H1 (cell line): ENCODE measurements around the gene TTC33. TPM values are rescaled to one million over a fixed set of nuclear protein-coding genes. Genes with fewer than 3 reads are reported as not detected.

Experiments used
- EGR1 ChIP-seq: IDR thresholded peaks from 2 replicates; pipeline ENCODE4 v1.6.1; 2011; ENCODE audit warnings: low read depth, low read length, borderline replicate concordance
- RNF2 ChIP-seq: fragments of 200-900, 300-1000 bp; sonication (generic); IDR thresholded peaks from 2 replicates; pipeline ENCODE4 v1.7.1; 2016; ENCODE audit warnings: borderline replicate concordance, low read depth, mild to moderate bottlenecking, antibody characterized with exemption, low read length; ENCODE audit not compliant: poor library complexity, severe bottlenecking; ENCODE audit errors: missing control alignments
- SAP30 ChIP-seq: fragments of 300-600 bp; sonication (generic); IDR thresholded peaks from 2 replicates; pipeline ENCODE4 v1.7.1; 2012; ENCODE audit warnings: low read length, moderate library complexity, mild to moderate bottlenecking, inconsistent platforms; ENCODE audit not compliant: insufficient read depth, insufficient replicate concordance
- polyA plus RNA-seq, 7 experiments: library from polyadenylated mRNA; depleted of rRNA in 3 of 7; stranded (reverse) in 5 of 7; unstranded in 2 of 7; fragments of >200 nt in 5 of 7; fragments of 200-250 nt in 2 of 7; gene quantifications; 1 replicate in 5 of 7; 2 replicates in 1 of 7; 4 replicates in 1 of 7; pipeline versions ENCODE4 v1.2.1 to v1.2.3, GENCODE V29; 2011 to 2013; ENCODE audit warnings: missing spikeins in 2 of 7, mixed read lengths in 2 of 7
- total RNA-seq: library from RNA; stranded (reverse); fragmentation: NEBNext Ultra II Directional; extraction: Animal tissue kit (Norgen Biotek cat#: 25700); gene quantifications from 2 replicates; pipeline ENCODE4 v1.2.1, GENCODE V29; 2021
- TF ChIP-seq, protein P1 (sequence below): IDR thresholded peaks from 2 replicates; pipeline ENCODE4 v1.6.1; 2012; ENCODE audit warnings: low read length, inconsistent platforms

Gene TTC33
- total and polyA plus RNA-seq, 2 of the 8 experiments (the other 6 are each of a cell fraction or from before 2014, with no cell fraction given): 1.2 to 12.6 TPM

DNA sequence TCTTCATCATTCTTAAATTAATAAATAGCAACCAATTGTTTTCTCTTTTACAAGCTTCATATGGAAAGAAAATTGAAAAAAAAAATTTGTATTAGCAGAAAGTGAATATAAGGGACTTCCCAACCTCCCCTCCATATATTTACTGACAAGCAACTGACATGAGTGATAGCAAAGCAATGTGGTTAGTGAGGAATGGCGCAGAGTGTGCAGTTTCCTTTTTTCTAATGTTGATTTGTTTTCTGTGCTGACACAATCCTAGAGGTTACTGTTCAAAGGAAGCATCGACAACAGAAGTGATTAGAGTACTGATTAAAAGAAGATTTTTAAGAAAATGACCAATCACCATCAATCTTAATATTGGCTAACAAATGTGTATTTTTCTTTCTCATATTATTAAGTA is 77.7 kb downstream of the TTC33 start (continued):
- no peak for TF ChIP-seq RNF2
- TF ChIP-seq, protein P1, sequence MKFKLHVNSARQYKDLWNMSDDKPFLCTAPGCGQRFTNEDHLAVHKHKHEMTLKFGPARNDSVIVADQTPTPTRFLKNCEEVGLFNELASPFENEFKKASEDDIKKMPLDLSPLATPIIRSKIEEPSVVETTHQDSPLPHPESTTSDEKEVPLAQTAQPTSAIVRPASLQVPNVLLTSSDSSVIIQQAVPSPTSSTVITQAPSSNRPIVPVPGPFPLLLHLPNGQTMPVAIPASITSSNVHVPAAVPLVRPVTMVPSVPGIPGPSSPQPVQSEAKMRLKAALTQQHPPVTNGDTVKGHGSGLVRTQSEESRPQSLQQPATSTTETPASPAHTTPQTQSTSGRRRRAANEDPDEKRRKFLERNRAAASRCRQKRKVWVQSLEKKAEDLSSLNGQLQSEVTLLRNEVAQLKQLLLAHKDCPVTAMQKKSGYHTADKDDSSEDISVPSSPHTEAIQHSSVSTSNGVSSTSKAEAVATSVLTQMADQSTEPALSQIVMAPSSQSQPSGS: no peak
- no peak for TF ChIP-seq EGR1
- no peak for TF ChIP-seq SAP30
